Lower lobe of right lung (tissue), 2 donors: ENCODE results near the gene CAPS. TPM values are rescaled to one million over a fixed set of nuclear protein-coding genes. Genes with fewer than 3 reads are reported as not detected.
A peak's percentile ranks its signal among the peaks of the same experiment; 100 is the strongest.

Source experiments
- ATAC-seq, 2 donors: fragments of 200-7000 bp; cut with Tn5 transposase; one replicate each; pipeline ENCODE4 v1.9.1; 2020 to 2022; ENCODE audit warnings: mild to moderate bottlenecking in 2 of 2, moderate library complexity in 2 of 2
- DNase-seq: peaks from one replicate; pipeline ENCODE4 v3.0.0-alpha.2; 2020
- H3K27ac ChIP-seq: fragments of 200-600 bp; one replicate; pipeline ENCODE4 v1.8.0; 2022
- H3K27me3 ChIP-seq: fragments of 200-600 bp; one replicate; pipeline ENCODE4 v1.8.0; 2022; ENCODE audit warnings: low read depth
- H3K36me3 ChIP-seq: fragments of 200-600 bp; one replicate; pipeline ENCODE4 v1.8.0; 2022; ENCODE audit warnings: mild to moderate bottlenecking
- H3K4me1 ChIP-seq: fragments of 200-600 bp; one replicate; pipeline ENCODE4 v1.8.0; 2022
- H3K4me3 ChIP-seq: fragments of 200-600 bp; one replicate; pipeline ENCODE4 v1.8.0; 2022; ENCODE audit warnings: mild to moderate bottlenecking
- H3K9me3 ChIP-seq: fragments of 200-600 bp; one replicate; pipeline ENCODE4 v1.8.0; 2022
- intact Hi-C: fragments of 100-400 bp; cut with DNase I; formaldehyde crosslinking; loops from one replicate; pipeline ENCODE4 v1.11.0; 2022
- total RNA-seq: library from RNA; stranded (reverse); fragmentation: NEBNext Ultra II Directional; extraction: Animal tissue kit (Norgen Biotek cat#: 25700); gene quantifications from one replicate; pipeline ENCODE4 v1.2.1, GENCODE V29; 2021
- TF ChIP-seq, protein P1 (sequence below): fragments of 200-600 bp; IDR thresholded peaks from one replicate; pipeline ENCODE4 v1.8.0; 2022; ENCODE audit warnings: antibody characterized with exemption, mild to moderate bottlenecking
- donor health status: DM: no; HTN: yes; CAD: no; lungs with severe emphysema.

The CAPS gene
- total RNA-seq, 1 donor from 2014 or later, result 76.7 TPM

DNA sequence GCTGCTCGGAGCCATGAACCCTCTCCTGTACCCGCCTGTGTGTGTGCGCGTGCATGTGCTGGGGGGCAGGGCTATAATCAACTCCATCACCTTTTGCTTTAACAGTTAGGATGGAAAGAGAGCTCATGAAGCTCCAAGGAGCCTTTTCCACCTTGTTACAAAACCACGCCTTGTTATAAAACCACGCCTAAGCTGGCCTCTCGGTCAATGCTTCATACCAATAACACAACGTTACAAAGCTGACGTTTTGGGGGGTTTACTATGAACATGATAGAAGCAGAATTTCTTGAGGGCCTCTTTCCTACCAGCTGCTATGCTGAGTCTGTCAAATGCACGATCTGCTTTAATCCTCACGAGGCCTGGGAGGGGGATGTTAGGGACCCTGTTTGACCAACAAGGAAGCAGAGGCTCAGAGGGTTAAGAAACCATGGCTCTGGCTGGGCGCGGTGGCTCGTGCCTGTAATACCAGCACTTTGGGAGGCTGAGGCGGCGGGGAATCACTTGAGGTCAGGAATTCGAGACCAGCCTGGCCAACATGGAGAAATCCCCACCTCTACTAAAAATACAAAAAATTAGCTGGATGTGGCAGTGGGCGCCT lies 11.9 kb downstream of the CAPS start:
- DNase-seq, result no peak
- Histone ChIP-seq H3K4me1 (peaks cover 13% of the 10 kb centered on the region), H3K27ac (no peak overlapping the region), H3K36me3 (peaks cover 100% of the 10 kb centered on the region), H3K9me3 (no peaks in the 10 kb centered on the region), H3K4me3 (no peak overlapping the region), H3K27me3 (no peaks in the 10 kb centered on the region)
- intact Hi-C loops, result no loop called here
- TF ChIP-seq, protein P1, sequence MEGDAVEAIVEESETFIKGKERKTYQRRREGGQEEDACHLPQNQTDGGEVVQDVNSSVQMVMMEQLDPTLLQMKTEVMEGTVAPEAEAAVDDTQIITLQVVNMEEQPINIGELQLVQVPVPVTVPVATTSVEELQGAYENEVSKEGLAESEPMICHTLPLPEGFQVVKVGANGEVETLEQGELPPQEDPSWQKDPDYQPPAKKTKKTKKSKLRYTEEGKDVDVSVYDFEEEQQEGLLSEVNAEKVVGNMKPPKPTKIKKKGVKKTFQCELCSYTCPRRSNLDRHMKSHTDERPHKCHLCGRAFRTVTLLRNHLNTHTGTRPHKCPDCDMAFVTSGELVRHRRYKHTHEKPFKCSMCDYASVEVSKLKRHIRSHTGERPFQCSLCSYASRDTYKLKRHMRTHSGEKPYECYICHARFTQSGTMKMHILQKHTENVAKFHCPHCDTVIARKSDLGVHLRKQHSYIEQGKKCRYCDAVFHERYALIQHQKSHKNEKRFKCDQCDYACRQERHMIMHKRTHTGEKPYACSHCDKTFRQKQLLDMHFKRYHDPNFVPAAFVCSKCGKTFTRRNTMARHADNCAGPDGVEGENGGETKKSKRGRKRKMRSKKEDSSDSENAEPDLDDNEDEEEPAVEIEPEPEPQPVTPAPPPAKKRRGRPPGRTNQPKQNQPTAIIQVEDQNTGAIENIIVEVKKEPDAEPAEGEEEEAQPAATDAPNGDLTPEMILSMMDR, result no peak
- no peak for ATAC-seq

DNA sequence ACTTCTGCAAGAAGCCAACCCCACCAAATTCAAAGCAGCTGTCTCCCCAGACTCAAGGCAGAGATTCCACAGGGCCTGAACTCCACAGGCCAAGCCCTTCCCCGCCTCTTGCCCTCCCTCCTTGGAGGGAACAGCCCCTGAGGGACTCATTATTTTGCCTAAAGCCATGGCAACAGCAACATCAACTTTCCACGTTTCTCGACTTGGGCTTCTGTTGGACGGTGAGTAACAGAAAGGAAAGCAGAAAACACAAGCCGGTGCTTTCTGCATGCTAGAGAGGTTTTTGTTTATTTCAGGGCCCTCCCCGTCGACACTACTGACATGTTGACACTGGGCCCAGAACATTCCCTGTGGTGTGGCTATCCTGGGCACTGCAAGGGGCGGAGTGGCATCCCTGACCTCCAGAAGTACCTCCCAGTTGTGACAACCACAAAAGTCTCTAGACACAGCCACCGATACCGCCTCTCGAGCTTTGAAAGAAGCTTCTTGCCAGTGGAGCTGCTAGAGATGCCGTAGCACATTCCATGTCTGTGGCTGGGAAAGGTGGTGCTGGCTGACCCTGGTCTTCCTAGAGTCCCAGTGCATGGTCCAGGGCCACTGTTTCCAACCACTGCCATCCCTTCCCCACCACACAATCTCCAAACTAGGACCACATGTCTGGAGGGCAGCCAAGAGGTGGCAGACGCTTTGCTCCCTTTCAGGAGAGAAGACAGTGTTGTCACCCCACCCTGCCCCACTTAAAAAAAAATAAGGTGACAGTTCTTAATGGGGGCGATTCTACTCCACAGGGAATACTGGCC lies 12.8 kb downstream of the CAPS start:
- Histone ChIP-seq H3K27me3 (no peaks in the 10 kb centered on the region), H3K9me3 (no peaks in the 10 kb centered on the region), H3K36me3 (peaks cover 100% of the 10 kb centered on the region), H3K4me1 (peaks cover 13% of the 10 kb centered on the region), H3K27ac (peak overlapping the region; percentile 36), H3K4me3 (no peak overlapping the region)
- ATAC-seq (peak; percentile 39 to 51), DNase-seq (no peak)
- TF ChIP-seq, protein P1, result no peak
- intact Hi-C loops, result no loop called here

DNA sequence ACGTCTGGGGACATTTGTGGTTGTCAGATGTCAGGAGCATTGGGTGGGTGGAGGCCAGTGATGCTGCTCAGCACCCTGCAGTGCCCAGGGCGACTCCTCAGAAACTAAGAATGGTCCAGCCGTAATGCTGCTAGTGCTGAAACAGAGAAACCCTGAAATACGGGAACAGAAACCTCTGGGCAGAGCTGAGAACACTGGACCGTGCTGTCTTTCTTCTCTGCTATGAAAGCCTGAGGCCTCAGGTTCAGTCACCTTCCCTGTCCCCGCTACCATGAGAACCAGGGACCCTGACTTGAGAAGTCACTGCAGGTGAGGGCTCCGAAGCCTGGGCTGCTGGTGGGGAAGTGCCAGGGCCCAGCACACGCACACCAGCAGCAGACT lies 13.4 kb downstream of the CAPS start:
- intact Hi-C loops, result no loop called here
- peaks cover 100% of the 10 kb centered on the region for H3K36me3 ChIP-seq
- peak overlapping the region; percentile 36 for H3K27ac ChIP-seq
- peaks cover 13% of the 10 kb centered on the region for H3K4me1 ChIP-seq
- TF ChIP-seq, protein P1, result no peak
- no peak overlapping the region for H3K4me3 ChIP-seq
- ATAC-seq, result no peak
- no peaks in the 10 kb centered on the region for H3K27me3 ChIP-seq
- H3K9me3 ChIP-seq, result no peaks in the 10 kb centered on the region
- no peak for DNase-seq

DNA sequence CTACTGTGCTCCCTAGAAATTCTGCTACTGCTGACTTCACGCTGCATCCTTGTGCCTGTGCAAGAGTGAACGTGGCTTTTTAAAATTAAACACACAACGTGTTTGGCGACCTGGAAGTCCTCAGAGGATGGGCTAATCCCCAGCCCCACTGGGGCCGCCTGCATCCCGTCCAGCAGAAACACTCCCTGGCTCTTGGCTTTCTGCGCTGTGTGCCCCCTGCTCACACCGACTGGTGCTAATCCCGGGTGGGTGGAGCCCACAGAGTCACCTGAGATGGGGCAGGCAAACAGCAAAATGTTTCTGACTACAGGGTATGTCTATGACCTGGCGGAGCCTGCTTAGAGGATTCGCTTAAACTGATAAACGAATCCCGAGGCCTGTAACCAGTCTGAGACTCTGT lies 15.1 kb downstream of the CAPS start:
- H3K27me3 ChIP-seq, result no peaks in the 10 kb centered on the region
- H3K4me3 ChIP-seq, result no peak overlapping the region
- TF ChIP-seq, protein P1, result no peak
- intact Hi-C loops, result no loop called here
- ATAC-seq (no peak), DNase-seq (no peak)
- peaks cover 18% of the 10 kb centered on the region for H3K4me1 ChIP-seq
- H3K9me3 ChIP-seq, result no peaks in the 10 kb centered on the region
- peaks cover 100% of the 10 kb centered on the region for H3K36me3 ChIP-seq
- no peak overlapping the region for H3K27ac ChIP-seq

- peaks cover 23% of the 10 kb centered on the region for H3K4me1 ChIP-seq
- H3K36me3 ChIP-seq, result peaks cover 100% of the 10 kb centered on the region
- no peaks in the 10 kb centered on the region for H3K9me3 ChIP-seq
- DNase-seq (no peak), ATAC-seq (no peak)
- H3K27ac ChIP-seq, result no peak overlapping the region
- no peak overlapping the region for H3K4me3 ChIP-seq
- TF ChIP-seq, protein P1, result no peak
- no peaks in the 10 kb centered on the region for H3K27me3 ChIP-seq
- intact Hi-C loops, result no loop called here
Observed at GRCh38 chr19:5929625-5930024, 15.6 kb downstream of the CAPS start.
